ENCODE data around the gene ASGR2.

ASGR2 gene

DNA sequence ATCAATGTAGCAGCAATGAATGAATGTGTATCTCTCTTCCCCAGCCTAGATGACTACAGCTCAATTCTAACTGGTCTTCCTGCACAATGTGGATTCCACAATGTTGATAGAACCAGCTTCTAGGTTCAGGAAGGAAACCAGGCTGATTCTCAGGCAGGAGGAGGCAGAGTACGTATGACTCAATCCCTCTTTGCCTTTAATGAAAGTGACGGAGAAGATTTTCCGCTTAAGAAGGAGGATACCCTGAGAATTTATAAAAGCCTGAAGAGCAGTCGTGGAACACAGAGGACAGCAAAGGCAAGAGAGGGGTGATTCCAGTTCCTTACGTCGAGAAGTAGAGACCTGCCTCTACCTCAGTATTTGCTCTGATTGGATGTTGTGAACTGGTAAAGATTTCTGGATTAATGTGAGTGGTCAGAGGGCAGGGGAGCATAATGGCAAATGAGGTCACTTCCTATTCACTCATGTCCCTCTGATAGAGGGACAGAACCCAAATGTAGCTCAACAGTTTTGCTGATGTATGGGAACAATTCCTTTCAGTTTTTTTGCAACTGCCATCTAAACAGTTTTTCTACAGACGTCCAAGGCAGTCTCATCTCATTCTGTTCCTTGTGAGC, 55.7 kb downstream of the ASGR2 start:
- DNase-seq, result no peak

DNA sequence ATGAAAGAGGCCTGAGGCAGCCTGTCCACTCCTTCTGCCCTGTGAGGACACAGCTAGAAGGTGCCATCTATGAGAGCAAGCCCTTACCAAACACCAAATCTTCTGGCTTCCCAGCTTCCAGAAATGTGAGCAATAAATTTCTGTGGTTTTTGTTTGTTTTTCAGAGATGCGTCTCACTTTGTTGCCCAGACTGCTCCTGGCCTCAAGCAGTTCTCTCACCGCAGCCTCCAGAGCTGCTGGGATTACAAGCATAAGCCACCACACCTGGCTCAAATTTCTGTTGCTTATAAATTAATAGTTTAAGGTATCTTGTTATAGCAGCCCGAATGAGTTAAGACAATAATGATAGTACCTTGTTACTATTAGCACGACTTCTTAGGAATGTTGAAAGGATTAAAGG, 58.2 kb downstream of the ASGR2 start:
- DNase-seq, result no peak

Data from hematopoietic multipotent progenitor cell treated with erythropoietin and hydrocortisone succinate and interleukin-3 and kit ligand, for 6 days (in vitro differentiated cells).